Gastrocnemius medialis (tissue), 4 donors: ENCODE data around the gene TMEM213.

Source experiments
- CTCF ChIP-seq, 5 experiments: fragments of 450-650 bp in 3 of 5; fragments of 200-600 bp in 2 of 5; sonication (generic) in 2 of 5; IDR thresholded peaks in 4 of 5; conservative IDR thresholded peaks in 1 of 5; 1 replicate in 4 of 5; 2 replicates in 1 of 5; pipeline ENCODE4 v1.5.1; 2016 to 2019; ENCODE audit warnings: antibody characterized with exemption in 5 of 5, mild to moderate bottlenecking in 3 of 5, moderate library complexity in 3 of 5
- POLR2A ChIP-seq, 2 donors: fragments of 450-650 bp; IDR thresholded peaks; one replicate each; pipeline ENCODE4 v1.6.1; 2017; ENCODE audit warnings: antibody characterized with exemption in 2 of 2, mild to moderate bottlenecking in 2 of 2, moderate library complexity in 2 of 2

GRCh38 chr7:138868711-138869110 lies 70.9 kb downstream of the TMEM213 start:
- TF ChIP-seq POLR2A (IDR thresholded peaks at IDR 0.05), result no peak
- TF ChIP-seq CTCF (IDR thresholded peaks at IDR 0.05 in 4 of 5, conservative IDR thresholded peaks at IDR 0.05 in 1 of 5), result no peak
